Suprapubic skin (tissue), 4 donors: ENCODE data around the gene BRME1. TPM values are rescaled to one million over a fixed set of nuclear protein-coding genes. Genes with fewer than 3 reads are reported as not detected.

Source experiments
- DNase-seq, 2 donors: peaks; one replicate each; pipeline ENCODE4 v3.0.0-alpha.2; 2019; ENCODE audit warnings: low spot score in 2 of 2
- H3K27ac ChIP-seq: fragments of 200-600 bp; sonication (generic); one replicate; pipeline ENCODE4 v1.5.1; 2019
- H3K27me3 ChIP-seq: fragments of 200-600 bp; sonication (generic); one replicate; pipeline ENCODE4 v1.5.1; 2019
- H3K36me3 ChIP-seq: fragments of 200-600 bp; sonication (generic); one replicate; pipeline ENCODE4 v1.5.1; 2019
- H3K4me1 ChIP-seq: fragments of 200-600 bp; sonication (generic); one replicate; pipeline ENCODE4 v1.5.1; 2019
- H3K4me3 ChIP-seq: fragments of 200-600 bp; sonication (generic); one replicate; pipeline ENCODE4 v1.5.1; 2019; ENCODE audit warnings: mild to moderate bottlenecking
- H3K9me3 ChIP-seq: fragments of 200-600 bp; sonication (generic); one replicate; pipeline ENCODE4 v1.5.1; 2019
- EP300 ChIP-seq: sonication (generic); formaldehyde crosslinking; IDR thresholded peaks from one replicate; pipeline ENCODE4 v1.6.1; 2017; ENCODE audit warnings: antibody characterized with exemption
- POLR2A ChIP-seq, 2 donors: fragments of 450-650 bp; IDR thresholded peaks; one replicate each; pipeline ENCODE4 v1.6.1; 2017; ENCODE audit warnings: antibody characterized with exemption in 2 of 2, mild to moderate bottlenecking in 2 of 2, moderate library complexity in 2 of 2
- POLR2AphosphoS5 ChIP-seq, 3 donors: sonication (generic); formaldehyde crosslinking; IDR thresholded peaks; one replicate each; pipeline ENCODE4 v1.6.1; 2017; ENCODE audit warnings: antibody characterized with exemption in 3 of 3
- WGBS: methylation state at CpG from one replicate; pipeline ENCODE4 v1.1.5; 2018; 5-methylcytosine and 5-hydroxymethylcytosine counted together
- total RNA-seq, 4 donors: library from RNA; depleted of rRNA; stranded (reverse); fragments of >200 nt; gene quantifications; one replicate each; pipeline ENCODE4 v1.1.0, GENCODE V29; 2016
- TF ChIP-seq, protein P1 (sequence below), 2 donors: fragments of 200-600 bp in 1 of 2; fragments of 450-650 bp in 1 of 2; sonication (generic) in 1 of 2; IDR thresholded peaks; one replicate each; pipeline ENCODE4 v1.5.1; 2016 to 2019; ENCODE audit warnings: antibody characterized with exemption in 2 of 2, mild to moderate bottlenecking in 1 of 2, moderate library complexity in 1 of 2

The BRME1 gene
- total RNA-seq, 4 donors from 2014 or later, result 7.6 to 23.0 (median 9.9) TPM

DNA sequence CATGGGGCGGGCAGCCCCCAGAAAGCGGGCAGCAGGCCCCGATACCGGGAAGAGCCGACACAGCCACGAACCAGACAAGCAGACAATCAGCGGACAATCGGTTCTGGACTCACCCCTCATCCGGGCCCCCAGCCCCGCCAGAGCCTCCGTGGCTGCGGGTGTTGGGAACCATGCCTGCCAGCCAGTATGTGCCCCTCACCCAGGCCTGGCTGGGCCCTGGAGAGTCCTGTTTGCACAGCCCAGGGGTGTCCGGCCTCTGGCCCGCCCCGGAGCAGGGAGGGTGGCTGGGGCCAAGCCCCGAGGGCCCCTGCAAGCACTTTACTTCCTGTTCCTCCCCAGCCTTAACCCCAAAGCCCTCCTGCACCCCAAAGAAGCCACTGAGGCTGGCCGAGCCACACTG is 24.5 kb upstream of the BRME1 start:
- Histone ChIP-seq H3K27ac (no peak overlapping the region), H3K4me1 (no peaks in the 10 kb centered on the region), H3K36me3 (peaks cover 43% of the 10 kb centered on the region), H3K27me3 (no peaks in the 10 kb centered on the region), H3K4me3 (no peak overlapping the region), H3K9me3 (no peaks in the 10 kb centered on the region)
- 92% methylated on average over 4 of the region's 17 CpGs for WGBS
- TF ChIP-seq, protein P1, sequence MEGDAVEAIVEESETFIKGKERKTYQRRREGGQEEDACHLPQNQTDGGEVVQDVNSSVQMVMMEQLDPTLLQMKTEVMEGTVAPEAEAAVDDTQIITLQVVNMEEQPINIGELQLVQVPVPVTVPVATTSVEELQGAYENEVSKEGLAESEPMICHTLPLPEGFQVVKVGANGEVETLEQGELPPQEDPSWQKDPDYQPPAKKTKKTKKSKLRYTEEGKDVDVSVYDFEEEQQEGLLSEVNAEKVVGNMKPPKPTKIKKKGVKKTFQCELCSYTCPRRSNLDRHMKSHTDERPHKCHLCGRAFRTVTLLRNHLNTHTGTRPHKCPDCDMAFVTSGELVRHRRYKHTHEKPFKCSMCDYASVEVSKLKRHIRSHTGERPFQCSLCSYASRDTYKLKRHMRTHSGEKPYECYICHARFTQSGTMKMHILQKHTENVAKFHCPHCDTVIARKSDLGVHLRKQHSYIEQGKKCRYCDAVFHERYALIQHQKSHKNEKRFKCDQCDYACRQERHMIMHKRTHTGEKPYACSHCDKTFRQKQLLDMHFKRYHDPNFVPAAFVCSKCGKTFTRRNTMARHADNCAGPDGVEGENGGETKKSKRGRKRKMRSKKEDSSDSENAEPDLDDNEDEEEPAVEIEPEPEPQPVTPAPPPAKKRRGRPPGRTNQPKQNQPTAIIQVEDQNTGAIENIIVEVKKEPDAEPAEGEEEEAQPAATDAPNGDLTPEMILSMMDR (IDR thresholded peaks at IDR 0.05), result no peak
- TF ChIP-seq EP300 (no peak), POLR2AphosphoS5 (IDR thresholded peaks at IDR 0.05) (no peak), POLR2A (IDR thresholded peaks at IDR 0.05) (no peak)
- no peak for DNase-seq

DNA sequence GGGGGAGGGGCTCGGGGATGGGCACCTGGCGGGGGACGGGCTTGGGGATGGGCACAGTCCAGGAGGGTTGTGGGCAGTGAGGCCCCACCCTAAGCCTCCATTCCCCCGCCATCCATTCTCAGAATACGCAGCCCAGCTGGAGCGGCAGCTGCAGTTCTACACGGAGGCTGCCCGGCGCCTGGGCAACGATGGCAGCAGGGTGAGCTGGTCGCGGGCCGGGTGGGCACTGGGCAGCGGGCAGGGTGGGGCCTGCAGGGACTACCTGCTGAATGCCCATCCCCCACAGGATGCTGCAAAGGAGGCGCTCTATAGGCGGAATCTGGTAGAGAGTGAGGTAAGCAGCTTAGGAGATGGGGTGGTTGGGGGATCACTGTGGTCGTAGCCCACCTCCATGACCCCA is 24.0 kb upstream of the BRME1 start:
- DNase-seq, result no peak
- no peak overlapping the region for H3K4me3 ChIP-seq
- WGBS, result 89% methylated on average over 15 of the region's 17 CpGs
- no peak overlapping the region for H3K27ac ChIP-seq
- H3K36me3 ChIP-seq, result peaks cover 48% of the 10 kb centered on the region
- H3K9me3 ChIP-seq, result no peaks in the 10 kb centered on the region
- no peak for TF ChIP-seq POLR2AphosphoS5 (IDR thresholded peaks at IDR 0.05)
- no peak for TF ChIP-seq POLR2A (IDR thresholded peaks at IDR 0.05)
- no peak for TF ChIP-seq EP300
- TF ChIP-seq, protein P1 (IDR thresholded peaks at IDR 0.05), result no peak
- no peaks in the 10 kb centered on the region for H3K4me1 ChIP-seq
- no peaks in the 10 kb centered on the region for H3K27me3 ChIP-seq

DNA sequence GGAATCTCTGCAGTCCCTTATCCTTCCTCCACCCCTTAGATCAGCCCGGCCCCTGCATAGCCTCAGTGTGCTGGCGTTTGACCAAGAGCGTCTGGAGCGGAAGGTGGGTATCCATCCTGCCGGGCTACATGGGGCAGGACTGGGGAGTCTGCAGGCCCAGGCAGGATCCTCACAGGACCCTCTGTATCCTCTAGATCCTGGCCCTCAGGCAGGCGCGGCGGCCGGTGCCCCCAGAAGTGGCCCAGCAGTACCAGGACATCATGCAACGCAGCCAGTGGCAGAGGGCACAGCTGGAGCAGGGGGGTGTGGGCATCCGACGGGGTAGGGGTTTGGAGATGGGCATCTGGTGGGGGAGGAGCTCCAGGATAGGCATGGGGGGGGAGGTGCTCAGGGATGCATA is 23.4 kb upstream of the BRME1 start:
- H3K36me3 ChIP-seq, result peaks cover 54% of the 10 kb centered on the region
- 86% methylated on average over 7 of the region's 12 CpGs for WGBS
- no peak overlapping the region for H3K27ac ChIP-seq
- H3K27me3 ChIP-seq, result no peaks in the 10 kb centered on the region
- no peaks in the 10 kb centered on the region for H3K4me1 ChIP-seq
- H3K9me3 ChIP-seq, result no peaks in the 10 kb centered on the region
- TF ChIP-seq EP300 (no peak), POLR2A (IDR thresholded peaks at IDR 0.05) (no peak), POLR2AphosphoS5 (IDR thresholded peaks at IDR 0.05) (no peak)
- TF ChIP-seq, protein P1 (IDR thresholded peaks at IDR 0.05), result no peak
- H3K4me3 ChIP-seq, result no peak overlapping the region
- DNase-seq, result no peak

DNA sequence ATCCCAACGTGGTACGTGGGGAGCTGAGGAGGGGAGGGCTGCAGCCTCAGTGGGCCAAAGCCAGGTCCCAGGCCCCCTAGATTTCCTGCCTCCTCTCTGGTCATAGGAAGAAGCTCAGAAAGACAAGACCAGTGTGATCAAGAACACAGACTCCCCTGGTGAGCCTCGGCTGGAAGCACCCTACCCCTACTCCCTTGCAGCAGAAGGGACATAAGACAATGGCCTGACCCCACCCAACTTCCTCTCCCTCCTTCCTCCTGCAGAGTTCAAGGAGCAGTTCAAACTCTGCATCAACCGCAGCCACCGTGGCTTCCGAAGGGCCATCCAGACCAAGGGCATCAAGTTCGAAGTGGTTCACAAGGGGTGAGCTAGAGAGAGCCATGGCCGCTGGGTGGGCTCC is 20.8 kb upstream of the BRME1 start:
- WGBS, result 97% methylated on average over 4 of the region's 8 CpGs
- no peak overlapping the region for H3K4me3 ChIP-seq
- no peak for TF ChIP-seq EP300
- TF ChIP-seq, protein P1 (IDR thresholded peaks at IDR 0.05), result no peak
- TF ChIP-seq POLR2AphosphoS5 (IDR thresholded peaks at IDR 0.05), result no peak
- no peak for TF ChIP-seq POLR2A (IDR thresholded peaks at IDR 0.05)
- no peaks in the 10 kb centered on the region for H3K27me3 ChIP-seq
- no peaks in the 10 kb centered on the region for H3K4me1 ChIP-seq
- H3K9me3 ChIP-seq, result no peaks in the 10 kb centered on the region
- peaks cover 75% of the 10 kb centered on the region for H3K36me3 ChIP-seq
- H3K27ac ChIP-seq, result no peak overlapping the region
- no peak for DNase-seq

DNA sequence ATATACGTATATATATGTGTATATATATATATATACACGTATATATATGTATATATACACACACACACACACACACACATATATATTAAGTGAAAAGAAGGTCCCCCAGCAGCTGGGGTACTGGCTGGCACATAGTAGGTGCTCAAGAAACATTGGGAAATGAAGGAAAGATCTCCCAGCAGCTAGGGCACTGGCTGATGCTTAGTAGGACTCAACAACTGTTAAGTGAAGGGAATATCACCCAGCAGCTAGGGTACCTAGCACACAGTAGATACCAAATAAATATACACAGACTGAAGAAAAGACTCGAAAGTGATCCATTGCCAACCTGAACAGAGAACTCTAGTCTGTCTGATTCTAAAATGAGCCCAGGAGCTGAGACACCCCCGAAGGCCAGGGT is 20.1 kb upstream of the BRME1 start:
- no peak for TF ChIP-seq POLR2AphosphoS5 (IDR thresholded peaks at IDR 0.05)
- TF ChIP-seq, protein P1 (IDR thresholded peaks at IDR 0.05), result no peak
- TF ChIP-seq EP300, result no peak
- TF ChIP-seq POLR2A (IDR thresholded peaks at IDR 0.05), result no peak
- WGBS, result 79% methylated on average over 4 of the region's 4 CpGs
- peaks cover 75% of the 10 kb centered on the region for H3K36me3 ChIP-seq

More for the DNA sequence above, 20.1 kb upstream of the BRME1 start:
- DNase-seq, result no peak
- Histone ChIP-seq H3K4me1 (no peaks in the 10 kb centered on the region), H3K9me3 (no peaks in the 10 kb centered on the region), H3K4me3 (no peak overlapping the region), H3K27ac (no peak overlapping the region), H3K27me3 (no peaks in the 10 kb centered on the region)
